GM18517 (cell line): ENCODE results near the gene NPR3.
"Not testable (repeated sequence)": the region's sequence is repeated elsewhere in the genome, so short reads cannot be mapped to it uniquely, and the experiment has no call there.

ENCODE experiments used
- ATAC-seq: cut with Tn5 transposase; IDR thresholded peaks from one replicate; pipeline ENCODE4 v1.9.1; 2021; ENCODE audit warnings: mild to moderate bottlenecking, moderate library complexity; ENCODE audit not compliant: unreplicated experiment

NPR3 gene

DNA sequence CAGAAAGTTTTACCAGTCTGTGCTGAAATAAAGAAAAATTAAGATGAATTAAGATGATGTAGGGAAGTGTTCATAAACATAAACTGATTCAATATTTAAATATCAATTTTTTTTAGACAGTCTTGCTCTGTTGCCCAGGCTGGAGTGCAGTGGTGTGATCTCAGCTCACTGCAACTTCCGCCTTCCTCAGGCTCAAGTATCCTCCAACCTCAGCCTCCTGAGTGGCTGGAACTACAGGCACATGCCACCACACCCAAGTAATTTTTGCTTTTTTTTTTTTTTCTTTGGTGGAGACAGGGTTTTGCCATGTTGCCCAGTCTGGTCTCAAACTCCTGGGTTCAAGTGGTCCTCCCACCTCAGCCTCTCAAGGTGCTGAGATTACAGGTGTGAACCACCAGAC, 94.3 kb downstream of the NPR3 start:
- not testable (repeated sequence) for ATAC-seq

DNA sequence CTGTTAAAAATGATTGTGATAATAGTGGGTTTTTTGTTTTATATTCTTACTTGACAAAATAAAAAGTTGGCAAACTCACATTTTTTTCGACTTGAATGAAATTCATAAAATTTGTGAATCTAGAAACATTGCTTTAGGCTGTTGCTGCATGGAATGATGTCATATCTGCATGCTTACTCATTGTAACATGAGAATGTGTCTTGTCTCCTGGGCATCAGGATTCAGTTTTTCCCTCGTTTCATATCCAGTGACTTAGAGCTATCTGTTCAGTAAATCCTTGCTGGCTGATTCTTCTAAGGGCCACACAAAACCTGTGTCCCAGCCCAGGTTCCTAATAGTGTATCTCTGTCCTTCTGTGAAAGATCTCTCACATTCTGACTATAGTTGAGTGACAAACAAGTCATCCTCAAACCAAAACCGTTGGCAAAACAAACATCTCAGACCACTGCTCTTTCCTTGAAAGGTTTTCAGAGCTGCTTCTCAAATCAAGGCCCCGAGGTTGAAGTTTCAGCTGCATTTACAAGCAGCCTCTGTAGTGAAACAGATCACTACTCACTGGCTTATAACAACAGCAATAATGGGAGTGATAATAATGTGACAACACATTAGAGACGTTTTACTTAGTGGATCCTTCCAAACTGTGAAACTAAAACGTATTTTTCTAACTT, 95.0 kb downstream of the NPR3 start:
- ATAC-seq = no peak

DNA sequence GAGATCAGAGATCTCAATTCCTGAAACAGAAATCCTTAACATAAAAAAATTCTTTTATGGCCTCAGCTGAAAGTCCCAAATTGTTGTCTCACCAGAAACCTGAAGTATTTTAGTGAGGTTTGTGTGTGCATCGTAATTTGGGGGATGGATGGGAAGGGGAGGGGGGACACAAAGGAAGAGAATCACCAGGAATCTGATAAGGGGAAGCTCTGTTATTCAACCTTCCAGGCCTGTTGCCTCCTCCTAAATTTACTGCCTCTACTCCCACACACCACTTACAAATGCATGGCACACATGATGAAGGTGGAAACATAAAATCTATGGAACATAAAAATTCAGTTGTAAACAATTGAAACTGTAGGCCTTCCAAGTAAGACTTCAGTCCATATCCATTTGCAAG, 97.7 kb downstream of the NPR3 start:
- no peak for ATAC-seq

DNA sequence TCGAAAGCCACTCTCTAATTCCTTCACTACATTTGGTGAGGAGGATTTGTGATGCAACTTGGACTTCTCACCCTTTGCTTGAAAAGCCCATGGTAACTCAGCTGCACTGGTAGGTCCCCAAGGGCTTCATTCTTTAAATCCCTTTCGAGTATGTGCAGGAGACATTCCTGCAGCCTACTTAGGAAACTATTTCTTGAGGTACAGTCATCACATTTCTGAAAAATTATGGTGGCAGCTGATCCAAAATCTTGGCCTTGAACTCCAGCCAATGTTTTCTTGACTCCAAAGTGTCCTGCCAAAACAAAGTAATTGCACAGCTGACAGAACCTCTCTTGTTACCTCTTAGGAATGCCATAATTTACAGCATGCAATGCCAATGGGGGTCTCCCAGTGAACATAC, 99.7 kb downstream of the NPR3 start:
- ATAC-seq = no peak

DNA sequence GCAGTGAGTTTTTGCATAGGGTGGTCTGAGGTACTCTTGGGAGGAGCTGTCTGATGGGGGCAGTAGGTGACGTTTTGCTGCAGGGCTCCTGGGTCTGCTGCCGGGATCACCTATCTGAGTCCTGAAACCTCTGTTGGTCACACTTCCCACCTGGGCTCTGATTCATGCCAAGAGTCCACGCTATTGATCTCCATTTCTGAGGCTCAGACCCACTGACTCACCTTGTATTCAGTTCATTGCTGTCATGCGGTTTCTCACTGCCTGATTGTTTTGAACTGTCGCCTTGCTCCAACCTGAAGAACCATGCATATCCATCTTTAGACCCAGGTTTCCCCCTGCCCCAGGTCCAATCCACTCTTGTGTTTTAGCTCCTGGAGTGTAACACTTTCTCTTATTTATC, 101.3 kb downstream of the NPR3 start:
- ATAC-seq = no peak

DNA sequence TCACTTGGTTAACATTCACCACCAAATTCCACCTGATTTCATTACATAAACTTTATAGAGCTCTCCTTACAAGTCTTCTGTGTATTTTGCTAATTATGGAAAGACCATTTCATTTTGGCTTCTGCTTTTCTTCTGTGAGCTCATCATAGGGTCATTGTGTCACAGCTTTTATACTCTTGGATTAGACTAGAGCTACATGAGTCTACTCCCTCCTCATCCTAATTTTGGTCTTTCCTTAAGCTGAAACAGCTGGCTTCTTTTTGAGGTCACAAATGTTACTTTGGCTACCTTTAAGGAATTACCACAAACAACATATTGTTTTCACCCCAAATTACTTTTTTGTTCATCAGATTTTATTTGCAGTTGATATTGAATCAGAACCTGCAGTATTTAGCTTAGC, 103.0 kb downstream of the NPR3 start:
- ATAC-seq = no peak

DNA sequence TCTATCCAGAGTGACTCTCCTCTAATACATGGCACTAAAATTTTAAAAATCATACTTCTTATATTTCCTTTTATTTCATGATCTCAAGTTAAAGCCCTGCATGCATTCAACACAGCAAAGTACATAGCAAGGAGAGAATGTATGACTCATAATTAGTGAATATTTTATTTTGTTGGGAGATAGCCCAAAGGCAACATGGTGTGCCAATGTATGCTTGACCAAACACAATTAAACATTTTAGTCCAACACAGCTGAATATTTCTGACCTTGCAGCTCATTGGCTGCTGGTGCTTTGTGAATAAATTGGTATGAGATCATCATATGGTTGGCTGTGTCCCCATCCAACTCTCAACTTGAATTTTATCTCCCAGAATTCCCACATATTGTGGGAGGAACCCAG, 103.5 kb downstream of the NPR3 start:
- no peak for ATAC-seq

DNA sequence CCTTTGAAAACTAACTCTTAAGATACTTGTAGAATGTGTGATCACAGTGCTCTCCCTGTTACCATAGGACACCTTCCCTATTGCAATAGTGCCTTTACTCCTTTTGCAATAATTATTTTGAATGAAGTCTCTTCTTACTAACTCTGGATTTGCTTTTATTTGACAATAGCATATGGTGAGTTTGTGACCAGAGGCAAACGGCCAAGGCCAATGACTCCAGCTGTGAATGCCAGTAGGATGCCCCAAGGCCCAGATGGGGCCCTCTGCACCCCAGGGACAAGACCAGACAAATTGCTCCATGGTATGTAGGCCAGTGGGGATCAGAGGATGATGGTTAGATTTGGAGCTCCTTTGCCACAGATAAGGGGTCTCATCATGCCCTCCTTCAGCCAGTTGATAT, 116.9 kb downstream of the NPR3 start:
- no peak for ATAC-seq

DNA sequence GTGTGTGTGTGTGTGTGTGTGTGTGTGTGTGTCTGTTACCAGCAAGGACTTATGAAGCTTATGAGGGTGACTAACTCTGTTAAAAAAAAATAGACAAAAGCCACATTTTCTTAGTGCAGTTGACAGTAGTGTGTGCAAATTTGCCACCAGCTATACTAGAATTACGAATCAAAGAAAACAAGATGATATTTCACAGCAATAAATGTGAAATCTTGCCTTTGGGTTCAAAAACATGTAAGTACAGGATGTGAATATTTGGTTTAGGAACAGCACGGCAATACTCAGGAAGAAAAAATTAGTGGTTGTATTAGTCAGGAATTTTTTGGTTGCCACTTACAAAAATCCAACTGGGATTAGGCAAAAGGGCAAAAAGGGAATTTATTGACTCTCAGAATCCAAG, 117.4 kb downstream of the NPR3 start:
- ATAC-seq = no peak

DNA sequence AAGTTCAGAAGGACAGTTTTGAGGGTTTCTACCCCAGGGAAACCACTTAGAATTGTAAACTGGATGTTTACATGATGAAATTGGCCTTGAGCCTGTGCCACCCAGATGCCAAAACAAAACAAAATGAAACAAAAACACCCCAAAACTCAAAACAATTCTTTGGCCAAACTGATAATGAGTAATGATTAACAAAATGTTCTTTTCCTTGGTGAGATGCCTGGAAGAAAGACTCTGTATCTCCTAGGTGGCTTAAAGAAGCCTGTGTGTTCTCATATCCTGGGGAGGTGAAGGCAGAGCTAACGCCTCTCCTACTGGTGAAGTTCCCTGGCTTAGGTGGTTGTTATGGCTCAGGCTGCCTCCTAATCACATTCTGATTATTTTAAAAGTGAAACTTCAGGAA, 120.5 kb downstream of the NPR3 start:
- no peak for ATAC-seq

DNA sequence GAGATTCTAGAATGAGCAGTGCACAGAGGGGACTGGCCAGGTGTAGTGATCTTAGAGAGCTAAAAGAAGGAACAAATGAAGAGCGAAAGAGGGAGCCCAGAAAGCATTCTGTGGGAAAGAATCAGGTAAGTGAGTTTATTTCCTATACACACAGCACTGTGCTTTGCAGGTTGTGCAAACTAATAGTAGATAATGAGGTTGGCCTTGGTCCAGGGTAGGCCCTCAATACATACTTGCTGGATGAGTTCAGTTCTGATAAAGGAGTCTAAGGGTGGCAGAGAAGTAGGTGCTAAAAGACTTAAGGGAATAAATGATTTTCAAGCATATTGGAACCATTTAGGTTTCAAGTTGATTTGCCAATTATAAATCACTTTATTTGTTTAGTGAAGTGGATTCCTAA, 122.0 kb downstream of the NPR3 start:
- no peak for ATAC-seq

DNA sequence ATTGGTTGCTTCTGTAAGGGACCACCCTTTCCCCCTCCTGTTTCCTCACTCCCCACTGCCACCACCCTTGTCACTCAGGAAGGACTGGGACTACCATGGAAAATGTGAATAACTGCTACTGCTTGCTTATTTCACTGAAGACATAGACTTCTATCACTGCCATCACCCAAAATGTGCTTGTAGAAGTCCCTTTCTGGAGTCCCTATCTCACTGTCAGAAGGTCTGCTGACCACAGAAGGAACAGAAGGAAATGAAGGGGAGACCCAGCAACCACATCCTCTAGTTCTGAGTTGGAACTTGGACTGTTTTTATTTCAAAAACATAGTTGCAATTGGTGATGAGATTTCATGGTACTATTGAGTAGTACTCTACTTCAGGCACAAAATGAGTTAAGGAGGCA, 122.5 kb downstream of the NPR3 start:
- ATAC-seq = no peak

DNA sequence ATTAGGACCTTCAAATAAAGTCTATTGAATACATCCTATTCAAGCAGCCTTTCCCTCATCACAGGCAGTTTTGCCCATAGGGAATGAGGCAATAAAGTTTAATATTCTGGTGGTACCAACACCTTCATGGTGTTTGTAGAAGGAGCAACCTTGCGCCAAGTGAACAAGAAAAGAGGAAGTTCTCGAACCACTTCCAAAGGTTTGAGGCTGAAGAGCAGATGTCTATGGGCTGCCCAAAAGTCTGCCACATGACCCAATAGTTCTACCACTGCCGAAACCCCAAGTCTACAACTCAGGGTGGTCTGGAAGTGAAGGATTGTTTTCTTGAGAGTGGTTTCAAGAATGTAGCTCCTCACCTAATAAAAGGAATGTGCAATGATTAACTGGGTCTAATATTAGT, 123.1 kb downstream of the NPR3 start:
- ATAC-seq = no peak

DNA sequence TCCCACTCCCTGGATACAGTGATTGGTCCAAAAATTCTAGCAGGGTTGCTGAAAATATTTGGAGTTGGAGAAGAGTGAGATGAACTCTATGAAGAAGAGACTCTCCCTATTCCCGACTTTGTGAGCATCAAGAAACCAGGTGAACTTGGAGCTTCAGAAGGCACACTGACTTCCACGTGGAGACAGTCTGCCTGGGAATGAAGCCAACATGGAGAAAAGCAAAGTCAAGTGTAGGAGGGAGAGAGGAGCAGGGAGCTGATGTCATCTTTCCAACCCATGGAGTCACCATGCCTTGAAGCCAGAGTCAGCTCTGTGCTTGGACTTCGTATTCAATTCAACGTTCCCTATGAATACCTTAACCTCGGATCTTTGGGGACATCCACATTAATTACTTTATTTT, 125.1 kb downstream of the NPR3 start:
- no peak for ATAC-seq

DNA sequence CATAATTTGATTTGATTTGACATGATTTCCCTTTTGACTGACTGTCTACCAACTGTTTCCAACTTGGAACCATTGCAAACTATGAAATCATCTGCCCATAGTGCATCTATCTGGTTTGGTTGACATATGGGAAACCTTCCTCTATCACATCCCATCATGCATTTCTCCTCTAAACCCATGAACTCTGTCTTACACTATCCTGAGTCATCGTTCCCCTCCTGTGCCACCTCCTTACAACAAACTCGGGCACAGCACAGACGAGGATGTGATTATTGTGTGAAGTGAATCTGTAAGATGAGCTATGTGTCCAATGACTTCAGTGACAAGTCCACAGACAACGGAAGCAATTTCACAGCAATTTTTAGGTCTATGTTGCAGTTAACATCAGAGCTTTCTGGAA, 126.1 kb downstream of the NPR3 start:
- ATAC-seq = no peak

DNA sequence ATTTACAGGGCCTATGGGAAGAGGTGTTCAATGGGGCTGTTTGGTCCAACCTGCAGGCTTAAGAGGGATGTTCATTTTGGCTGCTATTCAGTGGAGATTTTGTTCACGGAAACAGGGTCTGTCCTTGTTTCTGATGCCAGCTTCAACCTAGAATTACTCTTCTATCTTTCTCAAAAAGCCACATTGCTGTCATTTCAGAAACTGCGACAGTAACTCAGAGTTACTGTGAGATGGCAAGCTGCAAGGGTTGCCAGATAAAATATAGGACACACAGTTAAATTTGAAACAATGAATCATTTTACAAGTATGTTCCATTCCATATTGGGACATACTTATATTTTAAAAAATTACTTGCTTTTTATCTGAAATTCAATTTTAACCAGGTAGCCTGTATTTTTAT, 128.0 kb downstream of the NPR3 start:
- ATAC-seq = no peak

DNA sequence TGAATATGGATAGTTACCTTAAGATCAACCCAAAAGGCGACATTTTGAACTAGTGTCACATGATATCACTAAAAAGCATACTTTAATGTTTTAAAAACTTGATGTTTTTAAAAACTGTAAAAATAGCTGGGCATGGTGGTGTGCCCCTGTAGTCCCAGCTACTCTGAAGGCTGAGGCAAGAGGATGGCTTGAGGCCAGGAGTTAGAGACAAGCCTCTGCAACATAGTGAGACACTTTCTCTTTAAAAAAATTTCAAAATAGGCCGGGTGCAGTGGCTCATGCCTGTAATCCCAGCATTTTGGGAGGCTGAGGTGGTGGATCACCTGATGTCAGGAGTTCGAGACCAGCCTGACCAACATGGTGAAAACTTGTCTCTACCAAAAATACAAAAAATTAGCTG, 129.5 kb downstream of the NPR3 start:
- no peak for ATAC-seq
